DMS 273 (cell line): ENCODE results near the gene SORD.

Experiments
- DNase-seq: peaks from one replicate; lab custom pipeline; 2025; ENCODE audit not compliant: unreplicated experiment; lab: John Stamatoyannopoulos, UW

The SORD gene

DNA sequence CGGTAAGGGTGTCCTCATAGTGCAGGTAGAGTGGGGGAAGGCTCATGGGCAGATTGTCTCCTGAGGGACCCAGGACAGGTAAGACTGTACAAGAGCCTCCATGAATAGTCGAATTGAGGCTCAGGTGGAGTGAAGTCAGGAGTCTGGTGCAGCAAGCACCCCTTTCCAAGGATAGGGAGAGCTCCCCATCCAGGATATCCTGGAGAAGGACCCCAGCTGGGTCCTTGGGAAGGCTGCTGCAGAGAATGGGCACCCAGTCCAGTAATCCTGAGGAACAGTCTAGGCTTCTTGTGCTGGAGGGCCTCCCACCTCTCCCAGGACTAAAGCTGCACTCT, 91.7 kb downstream of the SORD start:
- DNase-seq: no peak

DNA sequence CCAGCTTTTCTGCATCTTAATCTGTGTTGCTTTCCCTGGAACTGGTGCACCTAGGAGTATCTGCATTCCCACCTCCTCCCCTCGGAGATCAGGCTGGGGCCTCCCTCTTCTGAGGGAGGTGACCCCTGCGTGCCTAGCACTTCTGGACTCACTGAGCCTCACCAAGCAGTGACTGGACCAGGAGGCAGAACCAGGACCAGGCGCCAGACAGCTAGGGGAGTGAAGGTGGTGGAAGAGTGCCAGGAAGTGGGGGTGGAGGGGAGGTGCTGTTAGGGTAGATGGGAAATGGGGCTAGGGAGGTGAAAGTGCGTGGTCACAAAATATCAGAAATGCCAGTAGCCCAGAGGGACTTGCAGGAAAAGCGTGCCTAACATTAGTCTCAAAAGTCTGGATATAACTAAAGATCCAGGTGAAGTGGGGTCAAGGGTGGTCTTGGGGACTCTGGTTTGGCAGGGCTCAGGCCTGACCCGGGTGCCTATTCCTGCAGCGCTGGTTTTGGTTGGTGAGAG, 92.4 kb downstream of the SORD start:
- no peak for DNase-seq

DNA sequence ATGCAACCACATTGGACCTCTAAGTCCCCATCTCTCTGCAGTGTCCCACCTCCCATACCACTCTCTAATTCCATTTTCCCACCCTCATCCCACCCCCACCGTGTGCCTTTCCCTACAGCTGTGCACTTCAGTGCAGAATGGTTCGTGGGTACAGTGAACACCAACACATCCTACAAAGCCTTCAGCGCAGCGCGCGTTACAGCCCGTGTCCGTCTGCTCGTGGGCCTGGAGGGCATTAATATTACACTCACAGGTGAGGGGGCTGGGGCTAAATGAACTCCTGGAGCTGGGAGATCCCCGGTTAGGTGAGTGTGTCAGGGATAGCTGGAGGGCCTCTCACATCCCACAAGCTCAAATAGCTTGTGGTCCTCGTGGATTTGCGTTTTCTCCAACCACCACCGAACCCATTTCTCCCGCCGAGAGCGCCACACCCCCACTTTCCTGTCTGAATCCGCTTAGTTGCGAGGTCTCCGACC, 93.0 kb downstream of the SORD start:
- DNase-seq: no peak

DNA sequence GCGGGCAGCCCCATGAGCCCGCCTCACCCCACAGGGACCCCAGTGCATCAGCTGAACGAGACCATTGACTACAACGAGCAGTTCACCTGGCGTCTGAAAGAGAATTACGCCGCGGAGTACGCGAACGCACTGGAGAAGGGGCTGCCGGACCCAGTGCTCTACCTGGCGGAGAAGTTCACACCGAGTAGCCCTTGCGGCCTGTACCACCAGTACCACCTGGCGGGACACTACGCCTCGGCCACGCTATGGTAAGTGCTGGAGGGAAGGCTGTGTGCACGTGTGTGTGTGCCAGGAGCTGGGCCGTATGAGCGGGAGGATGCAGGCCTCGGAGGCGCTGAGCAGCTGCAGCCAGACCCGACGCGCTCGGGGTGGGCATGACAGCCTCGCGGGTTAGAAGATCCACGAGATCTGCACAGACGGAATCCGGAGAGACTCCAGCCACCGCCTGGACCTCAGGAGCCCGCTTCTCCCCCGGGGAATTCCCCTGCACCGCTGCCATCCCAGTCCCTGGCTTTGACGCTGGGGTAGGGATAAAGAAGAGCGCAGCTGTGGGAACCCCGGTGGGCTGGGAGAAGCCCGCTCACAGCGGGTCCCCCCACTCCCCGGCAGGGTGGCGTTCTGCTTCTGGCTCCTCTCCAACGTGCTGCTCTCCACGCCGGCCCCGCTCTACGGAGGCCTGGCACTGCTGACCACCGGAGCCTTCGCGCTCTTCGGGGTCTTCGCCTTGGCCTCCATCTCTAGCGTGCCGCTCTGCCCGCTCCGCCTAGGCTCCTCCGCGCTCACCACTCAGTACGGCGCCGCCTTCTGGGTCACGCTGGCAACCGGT, 93.7 kb downstream of the SORD start:
- no peak for DNase-seq

DNA sequence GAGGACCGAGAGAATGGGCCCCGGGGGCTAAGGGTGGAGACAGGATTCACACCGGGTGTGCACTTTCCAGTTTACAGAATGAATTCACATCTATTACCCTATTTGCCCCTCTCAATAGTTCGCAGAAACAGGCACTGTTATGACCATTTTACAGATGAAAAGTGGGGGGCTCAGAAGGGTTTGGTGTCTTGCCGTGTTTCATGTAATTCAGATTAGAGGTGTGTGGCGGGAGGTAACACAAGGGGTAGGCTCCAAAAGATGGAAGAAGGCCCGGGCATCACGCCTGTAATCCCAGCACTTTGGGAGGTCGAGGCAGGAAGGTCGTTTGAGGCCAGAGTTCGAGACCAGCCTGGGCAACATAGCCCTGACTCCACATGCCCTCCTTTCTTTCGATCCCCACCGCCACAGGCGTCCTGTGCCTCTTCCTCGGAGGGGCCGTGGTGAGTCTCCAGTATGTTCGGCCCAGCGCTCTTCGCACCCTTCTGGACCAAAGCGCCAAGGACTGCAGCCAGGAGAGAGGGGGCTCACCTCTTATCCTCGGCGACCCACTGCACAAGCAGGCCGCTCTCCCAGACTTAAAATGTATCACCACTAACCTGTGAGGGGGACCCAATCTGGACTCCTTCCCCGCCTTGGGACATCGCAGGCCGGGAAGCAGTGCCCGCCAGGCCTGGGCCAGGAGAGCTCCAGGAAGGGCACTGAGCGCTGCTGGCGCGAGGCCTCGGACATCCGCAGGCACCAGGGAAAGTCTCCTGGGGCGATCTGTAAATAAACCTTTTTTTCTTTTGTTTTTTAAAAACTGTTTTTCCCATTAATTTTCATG, 94.5 kb downstream of the SORD start:
- no peak for DNase-seq

DNA sequence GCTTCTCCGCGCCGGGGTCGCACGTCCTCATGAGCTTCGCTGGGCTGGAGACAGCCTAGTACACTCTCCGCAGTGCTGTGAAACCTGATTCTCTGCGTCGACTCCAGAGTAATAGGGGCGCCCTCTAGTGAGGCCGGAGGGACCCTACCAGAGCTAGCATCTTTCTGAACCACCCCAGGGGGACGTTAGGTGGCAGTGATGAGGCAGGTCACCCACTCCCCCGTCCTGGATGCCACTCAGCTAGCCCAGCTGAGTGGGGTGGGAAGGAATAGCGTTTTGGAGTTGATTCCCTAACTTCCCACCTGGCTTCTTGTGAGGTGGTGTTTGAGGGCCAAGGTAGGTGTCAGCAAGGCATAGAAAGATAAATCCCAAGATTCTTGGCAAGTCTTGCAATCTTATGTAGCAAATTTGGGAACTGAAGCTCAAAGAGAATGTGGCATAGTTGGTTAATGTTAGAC, 95.2 kb downstream of the SORD start:
- peak; percentile 92 for DNase-seq

DNA sequence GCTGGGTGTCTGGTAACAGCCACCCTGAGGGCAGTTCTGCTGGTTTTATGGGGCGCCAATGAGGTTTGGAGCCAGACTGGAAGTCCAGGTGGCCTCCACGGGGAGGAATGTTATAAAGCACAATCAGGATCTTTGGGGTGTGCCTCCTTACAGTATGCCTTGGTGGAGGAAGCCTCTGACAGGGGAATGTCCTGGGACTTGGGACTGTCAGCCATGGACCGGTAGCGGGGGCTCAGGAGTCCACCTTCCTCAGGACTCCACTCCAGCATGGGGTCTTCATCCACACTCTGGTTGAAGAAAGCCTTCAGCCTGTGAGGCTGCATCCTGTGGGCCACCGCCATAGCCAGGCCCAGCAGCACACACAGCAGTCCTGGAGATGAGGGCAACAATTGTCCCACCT, 96.0 kb downstream of the SORD start:
- no peak for DNase-seq

DNA sequence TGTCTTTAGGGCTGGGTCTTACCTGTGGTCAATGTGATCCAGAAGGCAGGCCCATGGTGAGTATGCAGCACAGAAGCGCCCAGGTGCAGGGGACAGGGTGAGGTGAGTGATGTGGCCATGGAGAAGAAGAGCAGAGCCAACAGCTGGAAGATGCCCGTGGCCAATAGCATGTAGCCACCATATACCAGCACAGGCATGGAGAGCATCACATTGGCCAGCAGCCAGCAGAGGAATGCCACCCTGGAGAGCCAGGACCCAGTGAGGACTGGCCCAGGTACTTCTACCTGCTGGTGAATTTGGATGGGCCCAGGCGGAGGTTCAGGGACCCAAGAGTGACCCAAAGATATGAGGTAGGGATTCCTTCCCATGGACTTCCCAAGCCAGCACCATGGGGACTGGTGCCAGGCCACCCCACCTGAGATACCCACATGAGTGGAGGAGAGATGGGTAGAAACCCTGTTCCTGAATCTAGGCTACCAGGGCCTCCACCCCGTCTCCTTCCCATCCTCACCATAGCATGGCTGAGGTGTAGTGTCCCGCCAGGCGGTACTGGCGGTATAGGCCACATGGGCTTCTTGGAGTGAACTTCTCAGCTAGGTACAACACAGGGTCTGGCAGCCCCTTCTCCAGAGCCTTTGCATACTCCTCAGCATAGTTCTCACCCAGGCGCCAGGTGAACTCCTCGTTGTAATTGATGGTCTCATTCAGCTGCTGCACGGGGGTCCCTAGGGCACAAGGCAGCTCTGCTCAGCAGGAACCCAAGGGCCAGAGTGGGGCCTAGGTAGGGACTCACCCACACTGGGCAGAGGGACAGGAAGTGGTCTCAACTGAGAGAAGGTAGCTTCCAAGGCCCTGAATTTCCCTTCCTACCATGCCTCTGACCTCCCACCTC, 97.3 kb downstream of the SORD start:
- no peak for DNase-seq

DNA sequence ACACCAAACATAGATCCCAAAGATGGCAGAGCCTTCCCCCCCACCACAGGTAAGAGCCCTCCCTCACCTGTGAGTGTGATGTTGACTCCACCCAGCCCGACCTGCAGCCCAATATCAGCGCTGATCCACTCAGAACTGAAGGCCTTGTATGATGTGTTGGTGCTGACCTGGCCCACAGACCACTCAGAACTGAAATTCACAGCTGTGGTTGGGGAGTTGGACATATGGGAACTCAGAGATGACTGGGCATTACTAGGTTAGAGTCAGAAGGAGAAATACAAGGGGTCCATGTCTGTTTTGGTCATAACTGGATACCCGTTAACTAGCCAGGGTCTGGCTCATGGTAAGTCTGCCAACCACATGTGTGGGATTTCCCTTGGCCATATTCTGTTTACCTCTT, 98.0 kb downstream of the SORD start:
- DNase-seq: no peak

DNA sequence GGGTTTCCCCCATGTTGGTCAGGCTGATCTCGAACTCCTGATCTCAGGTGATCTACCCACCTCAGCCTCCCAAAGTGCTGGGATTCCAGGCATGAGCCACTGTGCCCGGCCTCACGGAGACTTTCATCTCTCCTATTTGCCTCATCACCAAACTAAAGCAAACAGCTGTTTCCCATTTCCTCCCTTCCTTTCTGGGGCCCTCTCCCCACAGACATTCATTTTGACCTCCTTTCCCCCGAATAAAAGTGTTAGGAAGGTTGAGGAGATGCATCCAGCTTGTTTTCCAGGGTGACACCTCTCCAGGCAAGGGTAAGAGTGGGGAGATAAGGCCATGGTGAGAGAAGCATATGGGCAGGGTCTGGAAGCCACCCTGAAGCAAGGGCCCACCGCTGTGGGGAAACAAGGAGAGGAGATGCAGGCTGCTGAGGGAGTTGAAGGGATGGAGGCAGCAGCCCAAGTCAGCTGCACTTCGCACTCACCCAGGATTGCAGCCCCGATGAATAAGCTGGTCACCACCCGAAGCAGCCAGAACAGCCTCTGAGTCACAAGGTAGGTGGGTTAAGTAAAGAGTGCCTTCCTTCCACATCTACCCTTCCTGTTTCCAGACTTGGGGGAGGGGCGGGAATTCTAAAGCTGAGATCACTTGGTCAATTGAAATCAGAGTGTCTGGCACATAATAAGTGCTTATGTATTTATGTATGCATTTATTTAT, 98.9 kb downstream of the SORD start:
- no peak for DNase-seq

DNA sequence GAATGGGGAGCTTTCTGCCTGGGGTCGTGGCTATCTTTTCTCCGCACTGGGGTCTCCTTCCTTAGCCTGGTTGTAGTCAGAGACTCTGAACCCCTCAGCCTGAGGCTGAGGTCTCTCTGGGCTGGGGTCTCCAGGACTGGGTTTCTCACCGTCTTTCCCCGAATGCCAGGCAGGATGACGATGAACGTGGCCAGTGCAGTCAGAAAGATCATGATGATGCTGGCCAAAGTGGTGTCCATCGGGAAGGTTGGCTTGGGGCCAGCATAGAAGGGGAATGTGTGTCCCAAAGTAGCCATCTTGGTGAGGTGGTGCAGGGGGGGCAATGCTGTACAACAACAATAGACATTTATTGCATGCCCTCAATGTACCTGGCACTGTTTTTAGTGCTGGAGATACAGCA, 99.7 kb downstream of the SORD start:
- DNase-seq: no peak

DNA sequence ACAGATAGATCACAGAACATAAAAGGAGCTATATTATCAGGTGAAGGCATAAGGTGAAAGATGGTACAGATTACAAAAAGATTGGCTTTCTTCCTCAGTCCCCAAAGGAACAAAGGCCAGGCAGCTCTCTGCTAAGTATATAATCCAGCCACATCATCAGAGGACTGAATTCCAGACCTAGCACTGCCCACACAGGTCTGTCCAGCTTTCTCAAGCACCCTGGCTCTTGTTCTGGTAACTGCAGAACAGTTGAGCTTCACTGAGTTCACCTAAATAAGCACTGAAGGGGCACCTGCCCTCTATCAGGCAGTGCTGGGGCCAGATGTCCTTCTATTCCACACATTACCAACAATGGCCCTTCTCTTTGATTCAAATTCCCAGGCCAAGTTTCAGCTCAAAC, 100.4 kb downstream of the SORD start:
- DNase-seq: no peak

DNA sequence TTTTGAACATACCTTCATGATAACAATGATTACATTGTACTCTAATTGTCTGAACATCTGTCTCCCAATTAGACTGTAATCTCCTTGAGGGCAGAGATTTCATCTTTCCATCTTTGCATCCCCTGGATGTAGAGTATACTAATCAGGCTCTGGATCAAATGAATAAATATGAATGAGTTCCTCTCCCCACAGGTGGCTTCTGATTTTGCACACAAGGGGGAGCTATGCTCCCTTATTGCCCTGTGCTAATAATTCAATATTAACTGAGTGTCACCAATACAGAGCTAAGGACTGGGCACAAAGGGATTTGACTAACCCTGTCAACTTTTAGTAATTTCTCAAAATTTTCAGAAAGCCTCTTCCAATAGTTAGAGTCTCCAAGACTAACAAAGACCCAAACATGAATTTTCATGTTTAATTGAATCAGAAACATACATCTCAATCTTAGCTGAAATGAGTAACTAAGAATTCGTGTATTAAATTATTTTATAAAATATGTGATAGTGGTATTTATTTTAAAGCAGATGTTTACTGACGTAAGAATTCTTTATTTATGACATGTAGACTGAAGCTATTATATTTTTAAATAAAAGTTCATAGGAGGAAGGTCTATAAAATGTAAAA, 103.7 kb downstream of the SORD start:
- DNase-seq: peak; percentile 64
